ENCODE measurements around the gene KRT9.
A peak's percentile ranks its signal among the peaks of the same experiment; 100 is the strongest.
"Not testable (repeated sequence)": the region's sequence is repeated elsewhere in the genome, so short reads cannot be mapped to it uniquely, and the experiment has no call there.

The KRT9 gene

GRCh38 chr17:41578538-41578937 lies 6.7 kb upstream of the KRT9 start:
- DNase-seq: no peak

- not testable (repeated sequence) for DNase-seq
Observed at GRCh38 chr17:41576740-41577139, 4.9 kb upstream of the KRT9 start.

GRCh38 chr17:41575336-41575735 lies 3.5 kb upstream of the KRT9 start:
- DNase-seq: no peak

- DNase-seq: no peak
Observed at GRCh38 chr17:41567317-41567716, 4.5 kb downstream of the KRT9 start.

- no peak for DNase-seq
Observed at GRCh38 chr17:41565338-41565737, 6.5 kb downstream of the KRT9 start.

- DNase-seq: no peak
Observed at GRCh38 chr17:41563607-41564170, 8.2 kb downstream of the KRT9 start.

GRCh38 chr17:41561554-41561953 lies 10.3 kb downstream of the KRT9 start:
- no peak for DNase-seq

GRCh38 chr17:41559548-41559947 lies 12.3 kb downstream of the KRT9 start:
- DNase-seq: no peak

- DNase-seq: no peak
Observed at GRCh38 chr17:41556931-41557330, 14.9 kb downstream of the KRT9 start.

GRCh38 chr17:41556306-41556705 lies 15.6 kb downstream of the KRT9 start:
- no peak for DNase-seq

- no peak for DNase-seq
Observed at GRCh38 chr17:41555105-41555887, 16.6 kb downstream of the KRT9 start.

- no peak for DNase-seq
Observed at GRCh38 chr17:41553987-41554680, 17.7 kb downstream of the KRT9 start.

- no peak for DNase-seq
Observed at GRCh38 chr17:41553176-41553575, 18.7 kb downstream of the KRT9 start.

- no peak for DNase-seq
Observed at GRCh38 chr17:41552455-41552854, 19.4 kb downstream of the KRT9 start.

- no peak for DNase-seq
Observed at GRCh38 chr17:41551365-41551764, 20.5 kb downstream of the KRT9 start.

GRCh38 chr17:41549596-41550039 lies 22.2 kb downstream of the KRT9 start:
- DNase-seq: no peak

- peak in 1 of 2 experiments; percentile 16 for DNase-seq
Observed at GRCh38 chr17:41548844-41549595, 22.8 kb downstream of the KRT9 start.

GRCh38 chr17:41547921-41548843 lies 23.7 kb downstream of the KRT9 start:
- DNase-seq: no peak

- no peak for DNase-seq
Observed at GRCh38 chr17:41547378-41547841, 24.4 kb downstream of the KRT9 start.

GRCh38 chr17:41546819-41547218 lies 25.0 kb downstream of the KRT9 start:
- no peak for DNase-seq

GRCh38 chr17:41545829-41546410 lies 25.9 kb downstream of the KRT9 start:
- no peak for DNase-seq

GRCh38 chr17:41544935-41545334 lies 26.9 kb downstream of the KRT9 start:
- DNase-seq: no peak

Measured in cerebellar nuclear complex (tissue), 1 donor.